NK-92 (cell line): ENCODE data around the gene SPTBN1.
"Not testable (repeated sequence)": the region's sequence is repeated elsewhere in the genome, so short reads cannot be mapped to it uniquely, and the experiment has no call there.

Experiments
- DNase-seq: peaks from one replicate; lab custom pipeline; 2025; ENCODE audit not compliant: unreplicated experiment; lab: John Stamatoyannopoulos, UW

SPTBN1 gene

GRCh38 chr2:54691445-54692135 lies 235.5 kb downstream of the SPTBN1 start:
- DNase-seq, result no peak

- DNase-seq, result no peak
Observed at GRCh38 chr2:54692556-54692955, 236.4 kb downstream of the SPTBN1 start.

- DNase-seq, result no peak
Observed at GRCh38 chr2:54695378-54695777, 239.3 kb downstream of the SPTBN1 start.

GRCh38 chr2:54697934-54698333 lies 241.8 kb downstream of the SPTBN1 start:
- no peak for DNase-seq

GRCh38 chr2:54698926-54699325 lies 242.8 kb downstream of the SPTBN1 start:
- DNase-seq, result not testable (repeated sequence)

- no peak for DNase-seq
Observed at GRCh38 chr2:54699665-54700064, 243.5 kb downstream of the SPTBN1 start.

- DNase-seq, result no peak
Observed at GRCh38 chr2:54701029-54701428, 244.9 kb downstream of the SPTBN1 start.

GRCh38 chr2:54704238-54704637 lies 248.1 kb downstream of the SPTBN1 start:
- no peak for DNase-seq

- DNase-seq, result no peak
Observed at GRCh38 chr2:54704688-54705605, 248.8 kb downstream of the SPTBN1 start.

GRCh38 chr2:54706622-54707021 lies 250.5 kb downstream of the SPTBN1 start:
- no peak for DNase-seq

GRCh38 chr2:54708584-54709335 lies 252.6 kb downstream of the SPTBN1 start:
- DNase-seq, result no peak

- DNase-seq, result no peak
Observed at GRCh38 chr2:54709336-54709809, 253.2 kb downstream of the SPTBN1 start.

- no peak for DNase-seq
Observed at GRCh38 chr2:54710216-54710615, 254.1 kb downstream of the SPTBN1 start.

- DNase-seq, result no peak
Observed at GRCh38 chr2:54712516-54712915, 256.4 kb downstream of the SPTBN1 start.

GRCh38 chr2:54714996-54715395 lies 258.9 kb downstream of the SPTBN1 start:
- no peak for DNase-seq

GRCh38 chr2:54716375-54716774 lies 260.2 kb downstream of the SPTBN1 start:
- no peak for DNase-seq

GRCh38 chr2:54720563-54720962 lies 264.4 kb downstream of the SPTBN1 start:
- DNase-seq, result no peak
